AG04450 (cell line): Measurements from ENCODE around the gene FBXL17. TPM values are rescaled to one million over a fixed set of nuclear protein-coding genes. Genes with fewer than 3 reads are reported as not detected.

Experiments
- CTCF ChIA-PET: fragments of 300-600, 350-600 bp; formaldehyde crosslinking; extraction: SDS; loops from one replicate; lab custom pipeline; 2022; ENCODE audit warnings: antibody characterized with exemption, inconsistent platforms; lab: Charles Lee
- POLR2A ChIA-PET: fragments of 350-600 bp; formaldehyde crosslinking; extraction: SDS; loops from one replicate; lab custom pipeline; 2021; ENCODE audit warnings: antibody characterized with exemption, inconsistent platforms; lab: Yijun Ruan, JAX
- DNase-seq: peaks from one replicate; pipeline ENCODE4 v3.0.0-alpha.2; 2011; ENCODE audit warnings: low read depth, low spot score
- H3K27ac ChIP-seq: one replicate; pipeline ENCODE4 v1.5.1; 2012; ENCODE audit warnings: low read depth, low read length, control low read depth
- H3K27me3 ChIP-seq: one replicate; pipeline ENCODE4 v1.6.0; 2012; ENCODE audit warnings: low read length; ENCODE audit not compliant: control insufficient read depth, insufficient read depth
- H3K4me3 ChIP-seq: 2 replicates; pipeline ENCODE4 v1.5.1; 2011; ENCODE audit warnings: mild to moderate bottlenecking, low read depth, low read length, control low read depth
- H3K9me3 ChIP-seq: 2 replicates; pipeline ENCODE4 v1.5.1; 2012; ENCODE audit warnings: low read length; ENCODE audit not compliant: control insufficient read depth, insufficient read depth
- CTCF ChIP-seq: IDR thresholded peaks from 2 replicates; pipeline ENCODE4 v1.5.1; 2011; ENCODE audit warnings: low read depth, low read length, control low read depth, inconsistent platforms
- polyA plus RNA-seq: library from polyadenylated mRNA; depleted of rRNA; stranded (reverse); fragments of >200 nt; gene quantifications from 2 replicates; pipeline ENCODE4 v1.2.3, GENCODE V29; 2011

FBXL17 gene
- polyA plus RNA-seq, 1 experiment, result 9.4 TPM

- Histone ChIP-seq H3K27ac (no peak overlapping the region), H3K4me3 (no peak overlapping the region), H3K9me3 (no peaks in the 10 kb centered on the region), H3K27me3 (no peaks in the 10 kb centered on the region)
- DNase-seq, result no peak
- no peak for TF ChIP-seq CTCF
- ChIA-PET POLR2A (no interaction called here), CTCF (interaction anchor here (0.6 kb wide), 1 partner anchor 402 kb away, joined by 5 read pairs; no protein-coding TSS in a partner anchor)
These were observed 549.2 kb downstream of the FBXL17 start for GRCh38 chr5:107832746-107833145.

- peak; percentile 43 for DNase-seq
- Histone ChIP-seq H3K9me3 (no peaks in the 10 kb centered on the region), H3K4me3 (no peak overlapping the region), H3K27ac (no peak overlapping the region), H3K27me3 (no peaks in the 10 kb centered on the region)
- ChIA-PET CTCF (interaction anchor here (0.6 kb wide), 1 partner anchor 401 kb away, joined by 5 read pairs; no protein-coding TSS in a partner anchor), POLR2A (no interaction called here)
- no peak for TF ChIP-seq CTCF
These were observed 550.1 kb downstream of the FBXL17 start for GRCh38 chr5:107831612-107832395.

DNA sequence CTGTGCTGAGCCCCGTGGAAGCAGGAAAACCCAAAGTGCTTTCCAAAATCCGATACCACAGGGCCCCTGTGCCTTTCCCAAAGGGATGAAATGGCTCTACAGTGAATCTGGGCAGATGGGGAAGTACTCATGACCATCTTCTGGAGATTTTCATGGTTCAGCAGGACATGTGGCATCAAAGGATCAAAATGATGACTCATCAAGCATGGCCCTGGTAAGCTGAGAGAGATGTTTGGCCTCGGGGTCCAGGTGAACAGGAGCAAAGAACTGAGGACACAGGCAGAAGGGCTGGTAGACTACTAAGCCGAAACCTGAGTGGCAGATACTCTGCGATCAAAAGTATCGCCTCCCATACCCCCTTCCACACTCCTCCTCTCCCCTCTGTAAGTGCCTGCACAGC lies 551.1 kb downstream of the FBXL17 start:
- POLR2A ChIA-PET, result no interaction called here
- H3K27me3 ChIP-seq, result no peaks in the 10 kb centered on the region
- CTCF ChIA-PET, result no interaction called here
- H3K9me3 ChIP-seq, result no peaks in the 10 kb centered on the region
- no peak overlapping the region for H3K27ac ChIP-seq
- DNase-seq, result no peak
- TF ChIP-seq CTCF, result no peak
- no peak overlapping the region for H3K4me3 ChIP-seq

- Histone ChIP-seq H3K9me3 (peaks cover 4% of the 10 kb centered on the region; the same call in 1 of the 2 replicates), H3K4me3 (no peak overlapping the region), H3K27ac (no peak overlapping the region), H3K27me3 (no peaks in the 10 kb centered on the region)
- no peak for TF ChIP-seq CTCF
- POLR2A ChIA-PET, result no interaction called here
- DNase-seq, result no peak
- CTCF ChIA-PET, result no interaction called here
These were observed 555.4 kb downstream of the FBXL17 start for GRCh38 chr5:107826311-107827000.

DNA sequence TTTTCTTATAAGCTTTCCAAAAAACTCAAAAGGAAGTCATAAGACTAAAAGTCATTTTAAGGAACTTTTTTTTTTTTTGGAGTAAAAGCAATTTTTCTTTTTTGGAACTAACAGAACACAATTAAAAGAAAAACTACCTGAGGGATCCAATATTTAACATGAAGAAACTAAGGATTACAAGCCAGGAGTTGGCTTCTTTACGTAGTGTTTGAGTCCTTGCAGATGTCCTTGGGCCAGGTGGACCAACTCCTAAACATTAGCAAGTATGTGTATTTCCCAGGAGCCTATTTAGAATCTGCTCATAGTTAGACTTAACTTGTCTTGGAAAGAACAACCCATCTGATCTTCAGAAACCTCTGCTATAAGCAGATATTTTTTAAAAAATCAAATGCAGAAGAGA lies 557.1 kb downstream of the FBXL17 start:
- no peak overlapping the region for H3K4me3 ChIP-seq
- no peaks in the 10 kb centered on the region for H3K27me3 ChIP-seq
- peaks cover 4% of the 10 kb centered on the region; the same call in 1 of the 2 replicates for H3K9me3 ChIP-seq
- H3K27ac ChIP-seq, result no peak overlapping the region
- no peak for TF ChIP-seq CTCF
- no peak for DNase-seq
- ChIA-PET POLR2A (no interaction called here), CTCF (interaction anchor here (0.6 kb wide), 1 partner anchor 271 kb away, joined by 3 read pairs; no protein-coding TSS in a partner anchor)
